MG63 (cell line): ENCODE data around the gene CDKL1. TPM values are rescaled to one million over a fixed set of nuclear protein-coding genes. Genes with fewer than 3 reads are reported as not detected.

Experiments used
- DNase-seq: peaks from one replicate; pipeline ENCODE4 v3.0.0-alpha.2; 2020
- H3K27me3 ChIP-seq: fragments of 250-450 bp; sonication (Bioruptor Pico); 2 replicates; pipeline ENCODE4 v1.5.1; 2020; ENCODE audit warnings: mild to moderate bottlenecking, moderate library complexity
- H3K36me3 ChIP-seq: fragments of 250-450 bp; sonication (Bioruptor Pico); 2 replicates; pipeline ENCODE4 v1.5.1; 2020; ENCODE audit warnings: mild to moderate bottlenecking, moderate library complexity
- H3K4me3 ChIP-seq: fragments of 250-450 bp; sonication (Bioruptor Pico); 2 replicates; pipeline ENCODE4 v1.5.1; 2020; ENCODE audit warnings: mild to moderate bottlenecking, moderate library complexity
- H3K9me3 ChIP-seq: fragments of 250-450 bp; sonication (Bioruptor Pico); 2 replicates; pipeline ENCODE4 v1.5.1; 2020; ENCODE audit warnings: mild to moderate bottlenecking, moderate library complexity
- total RNA-seq: library from RNA; depleted of rRNA; stranded (reverse); fragments of >200 nt; shearing (Covaris generic); gene quantifications from 2 replicates; pipeline ENCODE4 v1.2.3, GENCODE V29; 2014; ENCODE audit warnings: low replicate concordance; rRNA removed

Gene CDKL1
- total RNA-seq: 4.7 and 15.2 TPM in 2 replicates

DNA sequence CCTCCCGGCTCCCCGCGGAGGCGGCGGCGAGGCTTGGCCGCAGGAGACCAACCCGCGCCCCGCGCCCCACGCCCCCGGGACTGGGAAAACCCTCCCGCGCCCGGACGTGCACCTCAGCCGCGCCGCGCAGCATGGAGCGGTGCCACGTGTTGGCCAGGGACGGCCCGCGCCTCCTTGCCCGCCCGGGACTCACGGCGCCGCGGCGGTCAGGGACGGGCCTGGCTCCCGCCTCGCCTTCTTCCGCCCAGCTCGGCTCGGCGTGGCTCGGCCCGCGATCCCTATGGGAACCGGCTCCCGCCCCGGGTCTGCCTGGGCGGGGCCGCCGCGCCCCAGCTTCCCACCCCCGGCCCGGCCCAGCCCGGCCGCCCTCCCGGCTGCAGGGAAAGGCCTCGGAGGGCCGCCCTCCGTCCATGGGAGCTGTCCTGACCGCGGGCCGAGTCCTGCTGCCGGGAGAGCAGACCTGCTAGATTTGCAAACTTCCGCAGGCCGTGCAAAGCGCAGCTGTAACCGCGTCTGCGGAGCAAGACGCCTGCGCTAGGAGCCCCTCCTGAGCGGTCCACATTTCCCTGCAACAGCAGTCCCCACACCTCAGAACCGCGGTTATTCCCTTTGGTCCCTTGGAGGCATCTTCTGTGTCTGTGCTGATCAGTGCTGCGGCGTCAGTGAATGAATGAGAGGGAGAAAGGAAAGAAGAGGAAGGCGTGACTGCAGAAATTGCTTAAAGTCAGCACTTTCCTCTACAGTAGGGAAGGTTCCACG lies at the start of gene CDKL1:
CDKL1 (minus strand) TSS at position 251 of the 759 bp plus-strand sequence. CDS start 1,013 bp downstream, outside the sequence.
- DNase-seq: peak; percentile 75
- peak within 1 kb of the TSS; percentile 66 for H3K4me3 ChIP-seq
- H3K27me3 ChIP-seq: no peaks in the 10 kb centered on the region

GRCh38 chr14:50434528-50434927 lies 37.8 kb upstream of the CDKL1 start:
- no peaks in the 10 kb centered on the region for H3K9me3 ChIP-seq
- no peaks in the 10 kb centered on the region for H3K27me3 ChIP-seq
- DNase-seq: no peak
- peaks cover 33% of the 10 kb centered on the region for H3K36me3 ChIP-seq
- H3K4me3 ChIP-seq: no peak overlapping the region

More for the DNA sequence above, at the start of gene CDKL1:
- no peaks in the 10 kb centered on the region for H3K36me3 ChIP-seq
- no peaks in the 10 kb centered on the region for H3K9me3 ChIP-seq

DNA sequence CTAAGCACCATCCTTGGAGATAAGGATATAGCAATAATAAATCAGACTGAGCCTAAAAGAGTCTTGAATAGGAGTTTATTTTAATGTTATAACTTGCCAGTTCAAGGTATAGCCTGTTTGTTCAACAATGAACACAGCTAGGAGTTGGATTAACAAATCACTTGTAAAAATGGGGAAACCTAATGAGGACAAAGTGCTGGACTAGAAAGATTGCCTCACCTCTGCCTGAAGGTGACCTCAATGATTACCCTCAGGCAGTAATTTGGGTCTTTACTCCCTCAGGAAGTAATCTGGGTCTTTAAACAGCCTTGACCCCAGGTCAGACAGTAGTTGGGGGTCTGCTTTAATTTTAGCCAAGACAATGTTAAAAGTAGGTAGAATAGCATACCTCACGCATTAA lies 35.5 kb upstream of the CDKL1 start:
- DNase-seq: no peak
- Histone ChIP-seq H3K4me3 (no peak overlapping the region), H3K9me3 (no peaks in the 10 kb centered on the region), H3K36me3 (peaks cover 23% of the 10 kb centered on the region), H3K27me3 (no peaks in the 10 kb centered on the region)

- no peaks in the 10 kb centered on the region for H3K27me3 ChIP-seq
- no peak for DNase-seq
- no peaks in the 10 kb centered on the region for H3K9me3 ChIP-seq
- H3K4me3 ChIP-seq: no peak overlapping the region
- H3K36me3 ChIP-seq: peaks cover 7% of the 10 kb centered on the region
These were observed 29.1 kb upstream of the CDKL1 start for GRCh38 chr14:50425816-50426215.

DNA sequence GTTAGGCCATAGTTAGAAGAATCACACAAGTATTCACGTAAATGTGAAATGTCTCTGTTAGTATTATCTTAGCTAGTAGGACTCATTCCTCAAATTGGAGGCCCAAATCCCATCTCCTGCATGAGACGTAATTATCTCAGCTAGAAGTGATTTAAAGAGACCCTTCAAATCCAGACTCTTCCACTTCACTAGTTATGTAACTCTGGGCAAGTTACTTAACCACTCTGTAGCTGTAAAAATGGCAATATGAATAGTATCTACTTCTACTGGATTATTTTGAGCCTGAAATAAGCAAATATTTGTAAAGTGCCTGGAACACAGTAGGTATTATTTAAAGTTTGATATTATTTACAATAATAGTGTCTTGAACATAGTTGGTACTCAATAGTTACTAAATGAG lies 28.4 kb upstream of the CDKL1 start:
- DNase-seq: no peak
- Histone ChIP-seq H3K36me3 (peaks cover 7% of the 10 kb centered on the region), H3K9me3 (no peaks in the 10 kb centered on the region), H3K27me3 (no peaks in the 10 kb centered on the region), H3K4me3 (no peak overlapping the region)

- DNase-seq: no peak
- peaks cover 5% of the 10 kb centered on the region for H3K36me3 ChIP-seq
- no peaks in the 10 kb centered on the region for H3K9me3 ChIP-seq
- H3K27me3 ChIP-seq: no peaks in the 10 kb centered on the region
- no peak overlapping the region for H3K4me3 ChIP-seq
These were observed 26.8 kb upstream of the CDKL1 start for GRCh38 chr14:50423529-50423928.

DNA sequence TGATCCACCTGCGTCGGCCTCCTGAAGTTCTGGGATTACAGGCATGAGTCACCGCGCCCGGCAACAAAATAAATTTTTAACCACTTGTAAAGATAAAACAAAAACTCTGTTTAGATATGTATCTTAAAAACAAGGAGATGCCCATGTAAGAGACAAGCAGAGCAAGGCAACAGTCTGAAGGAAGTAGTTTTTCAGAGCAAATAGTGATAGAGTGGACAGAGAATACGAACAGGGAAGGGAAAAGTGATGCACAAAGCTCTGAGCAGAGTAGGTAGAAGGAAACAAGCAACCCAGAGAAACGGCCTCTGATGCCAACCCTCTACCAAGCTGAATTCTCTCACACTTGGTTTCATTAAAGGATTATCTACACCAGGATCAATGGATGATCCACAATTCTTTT lies 24.8 kb upstream of the CDKL1 start:
- Histone ChIP-seq H3K9me3 (no peaks in the 10 kb centered on the region), H3K36me3 (peaks cover 7% of the 10 kb centered on the region), H3K27me3 (no peaks in the 10 kb centered on the region), H3K4me3 (no peak overlapping the region)
- no peak for DNase-seq

GRCh38 chr14:50417853-50418252 lies 21.2 kb upstream of the CDKL1 start:
- Histone ChIP-seq H3K9me3 (no peaks in the 10 kb centered on the region), H3K4me3 (no peak overlapping the region), H3K36me3 (peaks cover 6% of the 10 kb centered on the region), H3K27me3 (no peaks in the 10 kb centered on the region)
- DNase-seq: no peak

DNA sequence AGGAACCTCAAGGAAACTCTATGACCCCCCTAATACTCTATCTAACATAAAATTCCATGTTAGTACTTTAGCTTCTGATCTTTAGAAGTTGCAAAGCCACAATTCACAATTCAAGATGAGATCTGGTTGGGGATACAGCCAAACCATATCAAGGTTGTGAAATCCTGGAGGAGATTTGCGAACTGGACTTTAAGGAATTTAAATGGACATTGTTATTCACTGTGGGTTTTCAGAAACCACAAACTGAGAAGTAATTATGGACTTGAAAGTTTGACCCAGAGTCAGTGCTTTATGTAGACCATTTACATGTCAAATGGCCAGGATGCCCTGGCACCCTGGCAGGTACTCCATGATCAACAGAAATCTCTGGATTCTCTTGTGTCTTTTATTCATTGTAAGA lies 14.2 kb upstream of the CDKL1 start:
- peaks cover 1% of the 10 kb centered on the region; the same call in 1 of the 2 replicates for H3K36me3 ChIP-seq
- no peak for DNase-seq
- no peaks in the 10 kb centered on the region for H3K9me3 ChIP-seq
- no peak overlapping the region for H3K4me3 ChIP-seq
- no peaks in the 10 kb centered on the region for H3K27me3 ChIP-seq

DNA sequence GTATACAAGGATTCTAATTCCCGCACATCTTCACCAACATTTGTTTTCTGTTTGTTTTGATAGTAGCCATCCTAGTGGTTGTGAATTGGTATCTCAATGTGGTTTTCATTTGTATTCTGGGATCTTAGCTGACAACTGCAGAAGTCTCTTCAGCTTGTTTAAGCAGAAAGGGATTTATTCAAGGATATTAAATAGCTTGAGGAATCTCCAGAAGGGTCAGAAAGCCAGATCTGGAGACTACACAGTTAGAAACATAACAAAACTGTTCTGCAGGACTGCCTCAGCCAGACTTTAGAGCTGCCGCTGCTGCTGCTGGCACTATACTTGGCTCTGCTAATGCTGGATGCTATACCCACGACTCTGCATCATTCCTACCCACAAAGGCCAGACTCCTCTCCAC lies 13.4 kb upstream of the CDKL1 start:
- DNase-seq: no peak
- Histone ChIP-seq H3K27me3 (no peaks in the 10 kb centered on the region), H3K9me3 (no peaks in the 10 kb centered on the region), H3K36me3 (no peaks in the 10 kb centered on the region), H3K4me3 (no peak overlapping the region)

- Histone ChIP-seq H3K4me3 (no peak overlapping the region), H3K27me3 (no peaks in the 10 kb centered on the region), H3K9me3 (no peaks in the 10 kb centered on the region), H3K36me3 (no peaks in the 10 kb centered on the region)
- DNase-seq: no peak
These were observed 10.6 kb upstream of the CDKL1 start for GRCh38 chr14:50407111-50407812.

- no peak for DNase-seq
- no peaks in the 10 kb centered on the region for H3K36me3 ChIP-seq
- H3K27me3 ChIP-seq: no peaks in the 10 kb centered on the region
- no peaks in the 10 kb centered on the region for H3K9me3 ChIP-seq
- no peak overlapping the region for H3K4me3 ChIP-seq
These were observed 6.7 kb upstream of the CDKL1 start for GRCh38 chr14:50403419-50403818.

GRCh38 chr14:50402965-50403364 lies 6.3 kb upstream of the CDKL1 start:
- H3K9me3 ChIP-seq: no peaks in the 10 kb centered on the region
- H3K4me3 ChIP-seq: no peak overlapping the region
- H3K27me3 ChIP-seq: no peaks in the 10 kb centered on the region
- no peaks in the 10 kb centered on the region for H3K36me3 ChIP-seq
- DNase-seq: no peak

GRCh38 chr14:50400461-50400860 lies 3.8 kb upstream of the CDKL1 start:
- H3K36me3 ChIP-seq: no peaks in the 10 kb centered on the region
- DNase-seq: no peak
- H3K9me3 ChIP-seq: no peaks in the 10 kb centered on the region
- no peak overlapping the region for H3K4me3 ChIP-seq
- H3K27me3 ChIP-seq: no peaks in the 10 kb centered on the region

DNA sequence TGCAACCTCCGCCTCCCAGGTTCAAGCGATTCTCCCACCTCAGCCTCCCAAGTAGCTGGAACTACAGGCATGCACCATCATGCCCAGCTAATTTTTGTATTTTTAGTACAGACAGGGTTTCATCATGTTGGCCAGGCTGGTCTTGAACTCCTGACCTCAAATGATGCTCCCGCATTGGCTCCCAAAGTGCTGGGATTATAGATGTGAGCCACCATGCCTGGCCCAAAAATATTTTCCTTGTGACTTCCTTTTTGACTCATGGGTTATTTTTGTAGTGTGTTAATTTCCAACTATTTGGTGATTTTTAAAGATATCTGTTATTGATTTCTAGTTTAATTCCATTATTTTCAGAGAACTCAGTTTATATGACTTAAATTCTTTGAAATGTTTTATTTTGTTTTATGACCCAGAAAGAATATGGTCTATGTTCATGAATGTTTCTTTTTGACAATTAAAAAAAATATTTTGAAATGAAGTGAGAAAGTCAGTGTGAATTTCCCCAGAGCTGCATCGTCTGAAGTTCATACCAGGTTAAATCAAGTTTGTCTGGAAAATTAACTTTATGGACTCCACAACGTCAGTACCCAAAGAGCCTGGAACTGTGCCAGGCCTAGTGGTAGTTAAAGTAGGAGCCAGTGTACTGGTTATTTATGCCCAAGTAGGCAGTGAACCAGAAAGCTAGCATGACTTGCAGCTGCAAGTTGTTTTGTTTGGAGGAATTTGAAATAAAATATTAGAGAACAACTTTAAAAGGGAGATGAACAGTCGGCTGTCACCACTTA lies 2.8 kb upstream of the CDKL1 start:
- Histone ChIP-seq H3K9me3 (no peaks in the 10 kb centered on the region), H3K4me3 (no peak overlapping the region), H3K27me3 (no peaks in the 10 kb centered on the region), H3K36me3 (no peaks in the 10 kb centered on the region)
- peak; percentile 73 for DNase-seq

- Histone ChIP-seq H3K36me3 (no peaks in the 10 kb centered on the region), H3K9me3 (no peaks in the 10 kb centered on the region), H3K27me3 (no peaks in the 10 kb centered on the region), H3K4me3 (no peak overlapping the region)
- no peak for DNase-seq
These were observed 1.5 kb upstream of the CDKL1 start for GRCh38 chr14:50398189-50398580.
